Esophagus squamous epithelium (tissue), 5 donors: ENCODE measurements around the gene VSIG10. TPM values are rescaled to one million over a fixed set of nuclear protein-coding genes. Genes with fewer than 3 reads are reported as not detected.

Experiments used
- DNase-seq: peaks from one replicate; lab custom pipeline; 2025; lab: John Stamatoyannopoulos, UW
- H3K27ac ChIP-seq, 4 donors: fragments of 200-600 bp; sonication (generic); one replicate each; pipeline ENCODE4 v1.5.1; 2016 to 2019; ENCODE audit warnings: mild to moderate bottlenecking in 1 of 4
- H3K27me3 ChIP-seq, 4 donors: fragments of 200-600 bp; sonication (generic); 1 replicate in 3 of 4; 2 replicates in 1 of 4; pipeline versions ENCODE4 v1.5.1 to v1.6.0; 2017 to 2021; ENCODE audit warnings: antibody characterized with exemption in 1 of 4
- H3K36me3 ChIP-seq, 3 donors: fragments of 200-600 bp; sonication (generic); one replicate each; pipeline ENCODE4 v1.5.1; 2016 to 2019
- H3K4me1 ChIP-seq, 3 donors: fragments of 200-600 bp; sonication (generic); one replicate each; pipeline ENCODE4 v1.5.1; 2017 to 2019
- H3K4me3 ChIP-seq, 4 donors: fragments of 200-600 bp; sonication (generic); 1 replicate in 3 of 4; 2 replicates in 1 of 4; pipeline ENCODE4 v1.5.1; 2016 to 2019; ENCODE audit warnings: mild to moderate bottlenecking in 2 of 4, moderate library complexity in 1 of 4
- H3K9me3 ChIP-seq, 3 donors: fragments of 200-600 bp; sonication (generic); one replicate each; pipeline ENCODE4 v1.5.1; 2016 to 2019
- CTCF ChIP-seq, 6 experiments: fragments of 450-650 bp in 4 of 6; fragments of 200-600 bp in 2 of 6; sonication (generic) in 2 of 6; IDR thresholded peaks; one replicate each; pipeline ENCODE4 v1.5.1; 2016 to 2019; ENCODE audit warnings: antibody characterized with exemption in 6 of 6, mild to moderate bottlenecking in 4 of 6, moderate library complexity in 4 of 6
- POLR2A ChIP-seq, 4 donors: fragments of 450-650 bp; IDR thresholded peaks; one replicate each; pipeline ENCODE4 v1.6.1; 2017; ENCODE audit warnings: antibody characterized with exemption in 4 of 4, mild to moderate bottlenecking in 4 of 4, moderate library complexity in 3 of 4
- WGBS, 2 donors: methylation state at CpG; one replicate each; pipeline ENCODE4 v1.1.5; 2018; 5-methylcytosine and 5-hydroxymethylcytosine counted together
- intact Hi-C: fragments of 100-400 bp; cut with DNase I; formaldehyde crosslinking; loops from one replicate; pipeline ENCODE4 v1.15.0; 2022
- total RNA-seq, 4 donors: library from RNA; depleted of rRNA; stranded (reverse); fragments of >200 nt; gene quantifications; one replicate each; pipeline ENCODE4 v1.1.0, GENCODE V29; 2016
- donor health status: DM: yes; HTN: yes; CAD: no.

Gene VSIG10
- total RNA-seq, 4 donors from 2014 or later, result 11.9 to 47.1 (median 25.8) TPM

- Histone ChIP-seq H3K4me1 (peaks cover 5 to 49% (median 14%) of the 10 kb centered on the region in 3 donors), H3K36me3 (no peaks in the 10 kb centered on the region), H3K4me3 (no peak overlapping the region), H3K27me3 (no peaks in the 10 kb centered on the region), H3K9me3 (no peaks in the 10 kb centered on the region), H3K27ac (no peak overlapping the region)
- WGBS, 2 donors, result 63 to 80% methylated on average over 6 of the region's 6 CpGs
- intact Hi-C loops, result no loop called here
- no peak for DNase-seq
- TF ChIP-seq CTCF (IDR thresholded peaks at IDR 0.05) (no peak), POLR2A (IDR thresholded peaks at IDR 0.05) (no peak)
Observed at GRCh38 chr12:118102070-118102469, 1.7 kb downstream of the VSIG10 start.

GRCh38 chr12:118101051-118101450, 2.8 kb downstream of the VSIG10 start:
- no peak for DNase-seq
- no peaks in the 10 kb centered on the region for H3K36me3 ChIP-seq
- WGBS, 2 donors, result 70 to 76% methylated on average over 3 of the region's 3 CpGs
- intact Hi-C loops, result no loop called here
- H3K27ac ChIP-seq, result no peak overlapping the region
- H3K4me1 ChIP-seq, result peaks cover 5 to 45% (median 14%) of the 10 kb centered on the region in 3 donors
- no peak for TF ChIP-seq CTCF (IDR thresholded peaks at IDR 0.05)
- no peaks in the 10 kb centered on the region for H3K27me3 ChIP-seq
- no peaks in the 10 kb centered on the region for H3K9me3 ChIP-seq
- H3K4me3 ChIP-seq, result no peak overlapping the region

GRCh38 chr12:118098911-118099671, 4.7 kb downstream of the VSIG10 start:
- H3K4me3 ChIP-seq, result no peak overlapping the region
- WGBS, 2 donors, result 10 to 34% methylated on average over 3 to 10 of the region's 12 CpGs
- intact Hi-C loops, result no loop called here
- peaks cover under 1 to 32% (median 9%) of the 10 kb centered on the region in 3 donors for H3K4me1 ChIP-seq
- peaks cover 0 to 9% (median 0%) of the 10 kb centered on the region in 3 donors for H3K36me3 ChIP-seq
- H3K27me3 ChIP-seq, result no peaks in the 10 kb centered on the region
- no peak for DNase-seq
- no peak overlapping the region for H3K27ac ChIP-seq
- TF ChIP-seq POLR2A (IDR thresholded peaks at IDR 0.05) (no peak), CTCF (IDR thresholded peaks at IDR 0.05) (no peak)
- no peaks in the 10 kb centered on the region for H3K9me3 ChIP-seq

- Histone ChIP-seq H3K4me3 (no peak overlapping the region), H3K27ac (no peak overlapping the region), H3K9me3 (no peaks in the 10 kb centered on the region), H3K36me3 (peaks cover 0 to 16% (median 0%) of the 10 kb centered on the region in 3 donors), H3K4me1 (peaks cover 0 to 28% (median 9%) of the 10 kb centered on the region in 3 donors), H3K27me3 (no peaks in the 10 kb centered on the region)
- no peak for DNase-seq
- intact Hi-C loops, result no loop called here
- no peak for TF ChIP-seq POLR2A (IDR thresholded peaks at IDR 0.05)
- no peak for TF ChIP-seq CTCF (IDR thresholded peaks at IDR 0.05)
- 94 to 95% methylated on average over 3 of the region's 3 CpGs for WGBS, 2 donors
Observed at GRCh38 chr12:118098401-118098800, 5.4 kb downstream of the VSIG10 start.

- no peak for DNase-seq
- WGBS, 2 donors, result 84 to 87% methylated on average over 3 of the region's 3 CpGs
- TF ChIP-seq CTCF (IDR thresholded peaks at IDR 0.05) (no peak), POLR2A (IDR thresholded peaks at IDR 0.05) (no peak)
- Histone ChIP-seq H3K27me3 (no peaks in the 10 kb centered on the region), H3K4me1 (peaks cover 0 to 5% (median 0%) of the 10 kb centered on the region in 3 donors), H3K4me3 (no peak overlapping the region), H3K9me3 (no peaks in the 10 kb centered on the region), H3K36me3 (peaks cover 0 to 55% (median 4%) of the 10 kb centered on the region in 3 donors), H3K27ac (no peak overlapping the region)
- intact Hi-C loops, result no loop called here
Observed at GRCh38 chr12:118094039-118094438, 9.8 kb downstream of the VSIG10 start.
